Measurements from ENCODE around the gene MUC22.
"Not testable (repeated sequence)": the region's sequence is repeated elsewhere in the genome, so short reads cannot be mapped to it uniquely, and the experiment has no call there.

Gene MUC22

GRCh38 chr6:31055441-31055840 lies 45.2 kb downstream of the MUC22 start:
- CTCF ChIA-PET: interaction anchor here (1.0 kb wide), 1 partner anchor 28 kb away, joined by 3 read pairs; no protein-coding TSS in a partner anchor
- POLR2A ChIA-PET: no interaction called here
- no peak for DNase-seq (ENCODE audit: extremely low spot score)
- no peak for TF ChIP-seq ZNF384 (IDR thresholded peaks at IDR 0.05)
- no peak for TF ChIP-seq BHLHE40 (IDR thresholded peaks at IDR 0.05; ENCODE audit: borderline replicate concordance)
- TF ChIP-seq NFRKB (IDR thresholded peaks at IDR 0.05): no peak
- TF ChIP-seq LEF1 (IDR thresholded peaks at IDR 0.05; ENCODE audit: borderline replicate concordance): no peak
- no peak for TF ChIP-seq SP1 (IDR thresholded peaks at IDR 0.05)

- no peak for DNase-seq (ENCODE audit: extremely low spot score)
- TF ChIP-seq FOXM1 (IDR thresholded peaks at IDR 0.05; ENCODE audit: borderline replicate concordance): no peak
- TF ChIP-seq NFRKB (IDR thresholded peaks at IDR 0.05): no peak
- no peak for TF ChIP-seq L3MBTL2 (conservative IDR thresholded peaks at IDR 0.05)
- no peak for TF ChIP-seq FOXA1 (IDR thresholded peaks at IDR 0.05)
- TF ChIP-seq BHLHE40 (IDR thresholded peaks at IDR 0.05; ENCODE audit: borderline replicate concordance): no peak
- no peak for TF ChIP-seq ARNT (IDR thresholded peaks at IDR 0.05)
- TF ChIP-seq ZNF384 (IDR thresholded peaks at IDR 0.05): no peak
- TF ChIP-seq, protein P1, sequence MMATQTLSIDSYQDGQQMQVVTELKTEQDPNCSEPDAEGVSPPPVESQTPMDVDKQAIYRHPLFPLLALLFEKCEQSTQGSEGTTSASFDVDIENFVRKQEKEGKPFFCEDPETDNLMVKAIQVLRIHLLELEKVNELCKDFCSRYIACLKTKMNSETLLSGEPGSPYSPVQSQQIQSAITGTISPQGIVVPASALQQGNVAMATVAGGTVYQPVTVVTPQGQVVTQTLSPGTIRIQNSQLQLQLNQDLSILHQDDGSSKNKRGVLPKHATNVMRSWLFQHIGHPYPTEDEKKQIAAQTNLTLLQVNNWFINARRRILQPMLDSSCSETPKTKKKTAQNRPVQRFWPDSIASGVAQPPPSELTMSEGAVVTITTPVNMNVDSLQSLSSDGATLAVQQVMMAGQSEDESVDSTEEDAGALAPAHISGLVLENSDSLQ (IDR thresholded peaks at IDR 0.05): no peak
- TF ChIP-seq TARDBP (IDR thresholded peaks at IDR 0.05): no peak
- TF ChIP-seq HDGF (IDR thresholded peaks at IDR 0.05; ENCODE audit: borderline replicate concordance): no peak
- TF ChIP-seq SP1 (IDR thresholded peaks at IDR 0.05): no peak
- no peak for TF ChIP-seq LEF1 (IDR thresholded peaks at IDR 0.05; ENCODE audit: borderline replicate concordance)
- TF ChIP-seq FOXK2 (IDR thresholded peaks at IDR 0.05): no peak
- no peak for TF ChIP-seq SUZ12 (IDR thresholded peaks at IDR 0.05)
- TF ChIP-seq ELF4 (IDR thresholded peaks at IDR 0.05): no peak
- no peak for TF ChIP-seq CTBP1 (IDR thresholded peaks at IDR 0.05; ENCODE audit: borderline replicate concordance)
- ChIA-PET CTCF (interaction anchor here (1.0 kb wide), 1 partner anchor 13 kb away, joined by 4 read pairs; no protein-coding TSS in a partner anchor), POLR2A (interaction anchor here (0.7 kb wide), 1 partner anchor 20 kb away, joined by 3 read pairs; no protein-coding TSS in a partner anchor)
Measured at GRCh38 chr6:31057426-31058003, 47.2 kb downstream of the MUC22 start.

DNA sequence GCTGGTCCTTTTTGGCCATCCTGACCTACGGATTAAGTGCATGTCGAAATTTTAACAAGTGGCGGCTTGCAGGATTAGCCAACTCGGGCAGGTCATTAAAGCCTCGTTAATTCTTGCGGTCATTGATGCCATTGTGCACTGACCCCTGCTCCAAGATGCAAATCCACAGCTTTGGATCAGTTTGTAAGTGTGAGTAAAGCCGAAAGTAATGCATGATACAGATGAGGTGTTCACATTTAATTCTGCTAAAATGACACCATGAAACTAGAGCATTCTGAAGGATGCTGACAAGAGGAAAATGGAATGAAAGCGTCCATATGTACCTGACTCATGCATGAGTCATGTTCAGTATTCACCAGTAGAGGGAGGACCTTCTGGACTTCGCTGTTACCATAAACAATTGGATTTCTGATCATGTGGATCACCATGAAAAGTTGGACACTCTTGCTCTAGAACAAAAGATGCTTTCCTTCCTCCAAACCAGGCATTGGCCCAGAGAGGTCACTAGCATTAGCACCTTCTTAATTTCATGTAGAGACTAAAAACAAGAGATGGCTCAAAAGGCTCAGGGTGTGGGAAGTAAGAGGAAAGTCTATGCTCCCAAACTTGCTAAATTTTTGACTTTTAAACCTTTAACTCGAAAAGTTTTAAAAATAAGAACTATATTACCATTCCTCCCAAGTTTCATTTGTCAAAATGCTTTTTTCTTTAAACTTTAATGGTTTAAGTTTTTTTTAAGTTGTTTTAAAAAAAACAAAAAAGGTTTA lies 48.0 kb downstream of the MUC22 start:
- no peak for TF ChIP-seq SP1 (IDR thresholded peaks at IDR 0.05)
- no peak for TF ChIP-seq SUZ12 (IDR thresholded peaks at IDR 0.05)
- TF ChIP-seq L3MBTL2 (conservative IDR thresholded peaks at IDR 0.05): no peak
- TF ChIP-seq FOXK2 (IDR thresholded peaks at IDR 0.05): no peak
- no peak for TF ChIP-seq TARDBP (IDR thresholded peaks at IDR 0.05)
- TF ChIP-seq NFRKB (IDR thresholded peaks at IDR 0.05): no peak
- TF ChIP-seq LEF1 (IDR thresholded peaks at IDR 0.05; ENCODE audit: borderline replicate concordance): no peak
- no peak for TF ChIP-seq FOXA1 (IDR thresholded peaks at IDR 0.05)
- TF ChIP-seq FOXM1 (IDR thresholded peaks at IDR 0.05; ENCODE audit: borderline replicate concordance): no peak
- TF ChIP-seq ARNT (IDR thresholded peaks at IDR 0.05): no peak
- TF ChIP-seq, protein P1 (IDR thresholded peaks at IDR 0.05): no peak
- no peak for TF ChIP-seq ZNF384 (IDR thresholded peaks at IDR 0.05)
- no peak for TF ChIP-seq BHLHE40 (IDR thresholded peaks at IDR 0.05; ENCODE audit: borderline replicate concordance)
- CTCF ChIA-PET: no interaction called here
- POLR2A ChIA-PET: no interaction called here
- DNase-seq (ENCODE audit: extremely low spot score): peak; percentile 64

DNA sequence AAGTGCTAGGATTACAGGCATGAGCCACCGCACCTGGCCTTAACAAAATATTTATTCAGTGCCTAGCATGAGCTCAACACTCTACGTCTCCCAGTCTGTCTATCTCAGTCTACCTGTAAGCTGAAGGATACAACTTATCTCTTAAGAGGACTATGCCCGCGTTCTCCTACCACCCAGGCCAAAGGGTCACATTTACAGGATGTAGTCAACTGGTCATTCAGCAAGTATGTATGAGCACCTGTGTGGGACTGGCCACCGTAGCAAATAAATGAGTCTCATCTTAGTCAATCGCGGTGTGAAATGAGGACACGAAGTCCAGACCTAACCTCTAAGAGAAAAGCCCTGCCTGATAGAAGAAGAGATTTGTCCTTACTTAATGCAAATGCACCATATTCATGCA lies 49.9 kb downstream of the MUC22 start:
- POLR2A ChIA-PET: no interaction called here

GRCh38 chr6:31063906-31064435 lies 53.7 kb downstream of the MUC22 start:
- TF ChIP-seq FOXM1 (IDR thresholded peaks at IDR 0.05; ENCODE audit: borderline replicate concordance) (no peak), BHLHE40 (IDR thresholded peaks at IDR 0.05; ENCODE audit: borderline replicate concordance) (no peak)
- ChIA-PET POLR2A (no interaction called here), CTCF (no interaction called here)
- no peak for DNase-seq (ENCODE audit: extremely low spot score)

More for the DNA sequence above, 49.9 kb downstream of the MUC22 start:
- DNase-seq (ENCODE audit: extremely low spot score): no peak
- no peak for TF ChIP-seq SP1 (IDR thresholded peaks at IDR 0.05)
- TF ChIP-seq ELF4 (IDR thresholded peaks at IDR 0.05): no peak
- TF ChIP-seq HDGF (IDR thresholded peaks at IDR 0.05; ENCODE audit: borderline replicate concordance): no peak
- no peak for TF ChIP-seq ZNF384 (IDR thresholded peaks at IDR 0.05)
- no peak for TF ChIP-seq ARNT (IDR thresholded peaks at IDR 0.05)
- CTCF ChIA-PET: interaction anchor here (0.7 to 2.5 kb wide), 3 partner anchors 9 to 20 kb away, joined by 3 to 7 read pairs (median 3); no protein-coding TSS in a partner anchor

DNA sequence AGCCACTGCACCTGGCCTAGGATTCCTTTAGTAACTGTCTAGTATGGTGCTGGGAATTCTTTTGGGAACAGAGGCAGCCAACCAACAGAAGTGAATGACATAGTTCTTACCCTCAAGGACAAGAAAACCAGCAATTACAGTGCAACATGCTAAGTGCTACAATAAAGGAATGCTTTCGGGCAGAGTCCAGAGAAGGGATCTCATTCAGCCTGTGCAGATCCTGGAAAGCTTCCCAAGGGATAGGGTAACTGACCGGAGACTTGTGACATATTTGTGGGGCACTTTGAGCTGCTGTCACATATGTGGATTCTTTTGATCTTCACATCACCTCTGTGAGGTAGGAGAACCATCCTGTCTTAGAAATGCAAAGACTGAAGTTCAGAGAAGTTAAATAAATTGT lies 55.3 kb downstream of the MUC22 start:
- CTCF ChIA-PET: no interaction called here
- POLR2A ChIA-PET: no interaction called here
- no peak for DNase-seq (ENCODE audit: extremely low spot score)
- TF ChIP-seq L3MBTL2 (conservative IDR thresholded peaks at IDR 0.05) (no peak), SUZ12 (IDR thresholded peaks at IDR 0.05) (no peak), FOXK2 (IDR thresholded peaks at IDR 0.05) (no peak), ELF4 (IDR thresholded peaks at IDR 0.05) (no peak), ARNT (IDR thresholded peaks at IDR 0.05) (no peak), TARDBP (IDR thresholded peaks at IDR 0.05) (no peak), CTBP1 (IDR thresholded peaks at IDR 0.05; ENCODE audit: borderline replicate concordance) (no peak), LEF1 (IDR thresholded peaks at IDR 0.05; ENCODE audit: borderline replicate concordance) (no peak), NFRKB (IDR thresholded peaks at IDR 0.05) (no peak), BHLHE40 (IDR thresholded peaks at IDR 0.05; ENCODE audit: borderline replicate concordance) (no peak), FOXM1 (IDR thresholded peaks at IDR 0.05; ENCODE audit: borderline replicate concordance) (no peak), HDGF (IDR thresholded peaks at IDR 0.05; ENCODE audit: borderline replicate concordance) (no peak)
- TF ChIP-seq, protein P1 (IDR thresholded peaks at IDR 0.05): no peak

- DNase-seq (ENCODE audit: extremely low spot score); CTCF ChIA-PET; POLR2A ChIA-PET: not testable (repeated sequence)
Measured at GRCh38 chr6:31067028-31067427, 56.8 kb downstream of the MUC22 start.

GRCh38 chr6:31067891-31068668 lies 57.8 kb downstream of the MUC22 start:
- CTCF ChIA-PET: interaction anchor here (0.6 to 5.3 kb wide), 7 partner anchors 8 to 304 kb away, joined by 3 to 37 read pairs (median 3); partner anchors contain the start of gene VARS2
- DNase-seq (ENCODE audit: extremely low spot score); POLR2A ChIA-PET: not testable (repeated sequence)

All from HEK293T (cell line).